Activated CD4-positive, CD25-positive, alpha-beta regulatory T cell treated with anti-CD3 and anti-CD28 coated beads, Interleukin-2, amount 50 U/mL, for 72 hours (primary cell): ENCODE measurements around the gene C4BPA.

ENCODE experiments used
- DNase-seq: peaks from one replicate; pipeline ENCODE4 v3.0.0; 2021

C4BPA gene

GRCh38 chr1:207194197-207194596 is 90.2 kb downstream of the C4BPA start:
- DNase-seq: no peak
